HG02870 (cell line): ENCODE results near the gene WNT7B.

Experiments
- ATAC-seq: cut with Tn5 transposase; IDR thresholded peaks from one replicate; pipeline ENCODE4 v1.9.1; 2021; ENCODE audit warnings: mild to moderate bottlenecking, moderate library complexity; ENCODE audit not compliant: unreplicated experiment

The WNT7B gene

GRCh38 chr22:45974498-45974897 is 2.5 kb downstream of the WNT7B start:
- ATAC-seq = no peak

GRCh38 chr22:45972889-45973253 is 4.1 kb downstream of the WNT7B start:
- ATAC-seq = no peak

- ATAC-seq = no peak
These were observed 4.7 kb downstream of the WNT7B start for GRCh38 chr22:45972091-45972888.

- no peak for ATAC-seq
These were observed 5.4 kb downstream of the WNT7B start for GRCh38 chr22:45971408-45972028.

- no peak for ATAC-seq
These were observed 6.1 kb downstream of the WNT7B start for GRCh38 chr22:45970705-45971407.

- ATAC-seq = no peak
These were observed 7.0 kb downstream of the WNT7B start for GRCh38 chr22:45969801-45970470.

- ATAC-seq = no peak
These were observed 7.6 kb downstream of the WNT7B start for GRCh38 chr22:45969414-45969799.

GRCh38 chr22:45968751-45969413 is 8.1 kb downstream of the WNT7B start:
- ATAC-seq = no peak

- ATAC-seq = no peak
These were observed 8.8 kb downstream of the WNT7B start for GRCh38 chr22:45968003-45968650.

GRCh38 chr22:45966895-45967365 is 10.0 kb downstream of the WNT7B start:
- no peak for ATAC-seq

GRCh38 chr22:45966320-45966894 is 10.6 kb downstream of the WNT7B start:
- ATAC-seq = no peak

- ATAC-seq = no peak
These were observed 11.4 kb downstream of the WNT7B start for GRCh38 chr22:45965563-45965962.

- no peak for ATAC-seq
These were observed 11.9 kb downstream of the WNT7B start for GRCh38 chr22:45964926-45965527.

GRCh38 chr22:45964372-45964771 is 12.6 kb downstream of the WNT7B start:
- no peak for ATAC-seq

- ATAC-seq = no peak
These were observed 13.1 kb downstream of the WNT7B start for GRCh38 chr22:45963821-45964220.

- no peak for ATAC-seq
These were observed 14.1 kb downstream of the WNT7B start for GRCh38 chr22:45962756-45963324.

GRCh38 chr22:45962434-45962718 is 14.6 kb downstream of the WNT7B start:
- ATAC-seq = no peak

GRCh38 chr22:45961679-45962433 is 15.1 kb downstream of the WNT7B start:
- ATAC-seq = no peak
